ENCODE measurements around the gene RUNX2.
A peak's percentile ranks its signal among the peaks of the same experiment; 100 is the strongest.

Gene RUNX2

DNA sequence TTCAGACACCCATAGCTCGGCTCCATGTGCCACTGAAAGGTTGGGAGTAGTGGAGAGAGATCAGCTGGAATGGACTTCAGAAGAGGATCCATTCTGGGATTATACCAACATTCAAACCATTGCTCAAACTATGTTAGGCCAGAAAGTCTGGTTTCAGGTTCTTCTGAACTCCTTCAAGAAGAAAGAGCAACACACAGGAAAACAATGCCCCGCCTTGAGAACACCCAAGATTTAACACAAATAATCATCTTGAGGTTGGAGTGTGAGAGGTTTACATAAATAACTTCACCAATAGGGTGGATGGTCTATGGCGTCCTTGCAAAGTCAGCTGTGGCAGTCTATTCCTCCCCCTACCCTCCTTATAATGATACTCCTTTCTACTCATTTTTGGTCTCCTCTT, 261.2 kb downstream of the RUNX2 start:
- peak overlapping the region; percentile 90 for H3K27ac Mint-ChIP-seq
- no peak overlapping the region for H3K4me3 Mint-ChIP-seq
- H3K27me3 Mint-ChIP-seq = no peaks in the 10 kb centered on the region
- H3K4me1 Mint-ChIP-seq = peaks cover 90% of the 10 kb centered on the region
- no peaks in the 10 kb centered on the region for H3K9me3 Mint-ChIP-seq
- H3K36me3 Mint-ChIP-seq = peaks cover 2% of the 10 kb centered on the region

DNA sequence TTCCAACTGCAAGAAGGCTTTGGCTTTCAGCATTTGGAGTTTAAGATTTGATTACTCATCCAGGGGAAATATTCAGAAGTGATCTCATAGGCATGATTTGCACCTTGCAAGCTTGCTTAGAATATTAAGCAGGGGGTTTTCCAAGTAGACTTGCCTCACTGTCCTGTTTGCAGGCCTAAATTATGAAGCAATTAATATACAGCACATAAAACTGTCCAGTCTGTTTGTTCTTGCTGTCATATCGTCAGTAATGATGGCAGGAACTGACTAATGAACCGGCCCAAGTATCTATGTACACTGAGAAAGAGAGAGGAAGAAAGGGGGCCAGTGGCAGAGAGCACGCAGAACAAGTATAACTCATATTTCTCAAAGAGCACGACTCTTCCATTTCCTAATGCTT, 262.1 kb downstream of the RUNX2 start:
- Mint-ChIP-seq H3K9me3 (no peaks in the 10 kb centered on the region), H3K27ac (peak overlapping the region; percentile 90), H3K36me3 (peaks cover 2% of the 10 kb centered on the region), H3K4me3 (peak overlapping the region; percentile 33), H3K27me3 (no peaks in the 10 kb centered on the region), H3K4me1 (peaks cover 90% of the 10 kb centered on the region)

DNA sequence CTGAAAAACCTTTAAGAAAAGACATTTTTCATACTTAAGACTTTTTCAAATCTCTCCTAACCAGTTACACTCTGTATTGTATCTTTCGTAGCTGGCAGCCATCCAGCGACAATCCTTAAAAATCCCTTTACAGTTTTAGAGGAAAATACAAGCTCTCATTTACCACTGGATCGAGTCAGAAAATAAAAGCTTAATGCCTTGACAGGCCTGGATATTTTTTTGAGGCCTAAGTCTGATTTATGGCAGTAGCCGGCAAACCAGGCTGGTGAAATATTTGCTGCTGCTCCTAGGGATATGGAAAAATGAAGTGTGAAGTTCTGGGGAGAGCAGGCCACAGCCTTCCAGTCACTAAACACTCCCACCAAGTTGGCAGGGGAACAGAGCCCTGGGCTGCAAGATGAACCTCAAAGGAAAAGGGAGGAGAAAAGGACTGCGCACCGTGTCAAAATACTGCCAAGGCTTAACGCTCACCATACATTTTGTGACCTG, 262.6 kb downstream of the RUNX2 start:
- Mint-ChIP-seq H3K4me1 (peaks cover 90% of the 10 kb centered on the region), H3K9me3 (no peaks in the 10 kb centered on the region), H3K27ac (peak overlapping the region; percentile 69), H3K27me3 (no peaks in the 10 kb centered on the region), H3K36me3 (peaks cover 2% of the 10 kb centered on the region), H3K4me3 (no peak overlapping the region)

DNA sequence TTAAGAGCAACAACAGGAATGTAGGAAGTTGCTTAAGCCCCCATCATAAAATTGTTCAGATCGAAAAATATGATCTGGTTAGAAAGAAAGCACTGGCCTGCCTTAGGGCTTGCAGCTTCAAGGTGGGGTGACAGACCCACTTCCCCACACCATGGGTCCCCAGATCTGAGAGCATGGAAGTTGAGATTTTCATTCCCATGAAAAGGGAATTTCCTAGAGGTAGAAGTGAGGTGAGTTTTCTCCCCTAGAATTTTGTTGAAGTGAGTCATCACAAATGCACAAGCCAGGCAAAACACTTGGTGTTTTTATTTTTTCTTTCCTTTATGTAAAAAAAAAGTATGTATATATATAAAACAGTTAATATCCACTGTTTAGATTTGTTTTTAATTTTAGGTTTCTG, 263.2 kb downstream of the RUNX2 start:
- Mint-ChIP-seq H3K36me3 (peaks cover 2% of the 10 kb centered on the region), H3K27me3 (no peaks in the 10 kb centered on the region), H3K4me3 (no peak overlapping the region), H3K9me3 (no peaks in the 10 kb centered on the region), H3K27ac (peak overlapping the region; percentile 21), H3K4me1 (peaks cover 85% of the 10 kb centered on the region)

DNA sequence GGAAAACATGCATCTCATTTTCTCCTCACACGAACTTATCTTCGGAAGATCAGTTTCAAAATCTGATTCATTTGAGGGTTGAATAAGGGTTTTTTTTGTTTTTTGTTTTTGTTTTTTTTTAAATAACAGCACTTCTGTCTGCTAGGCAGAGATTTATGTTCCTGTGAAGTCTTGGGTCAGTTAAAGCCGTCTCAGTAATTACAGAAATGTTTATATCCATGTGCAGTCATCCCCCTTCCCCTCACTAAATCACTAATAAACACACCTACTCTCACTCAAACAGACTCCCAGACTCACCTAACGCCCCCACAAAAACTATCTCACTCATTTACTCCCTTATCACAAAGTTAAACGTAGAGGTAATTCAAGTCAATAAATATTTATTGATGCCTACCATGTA, 263.8 kb downstream of the RUNX2 start:
- Mint-ChIP-seq H3K27me3 (no peaks in the 10 kb centered on the region), H3K4me3 (no peak overlapping the region), H3K9me3 (no peaks in the 10 kb centered on the region), H3K27ac (peak overlapping the region; percentile 79), H3K4me1 (peaks cover 79% of the 10 kb centered on the region), H3K36me3 (peaks cover 2% of the 10 kb centered on the region)

GRCh38 chr6:45592991-45593390, 264.9 kb downstream of the RUNX2 start:
- H3K27ac Mint-ChIP-seq = no peak overlapping the region
- H3K4me3 Mint-ChIP-seq = no peak overlapping the region
- peaks cover 68% of the 10 kb centered on the region for H3K4me1 Mint-ChIP-seq
- H3K27me3 Mint-ChIP-seq = no peaks in the 10 kb centered on the region
- H3K9me3 Mint-ChIP-seq = no peaks in the 10 kb centered on the region
- peaks cover 2% of the 10 kb centered on the region for H3K36me3 Mint-ChIP-seq

- H3K4me1 Mint-ChIP-seq = peaks cover 47% of the 10 kb centered on the region
- H3K27me3 Mint-ChIP-seq = no peaks in the 10 kb centered on the region
- peaks cover 2% of the 10 kb centered on the region for H3K9me3 Mint-ChIP-seq
- H3K27ac Mint-ChIP-seq = no peak overlapping the region
- H3K4me3 Mint-ChIP-seq = no peak overlapping the region
- H3K36me3 Mint-ChIP-seq = peaks cover 2% of the 10 kb centered on the region
Measured at GRCh38 chr6:45595010-45595851, 267.1 kb downstream of the RUNX2 start.

- peaks cover 25% of the 10 kb centered on the region for H3K4me1 Mint-ChIP-seq
- H3K27me3 Mint-ChIP-seq = no peaks in the 10 kb centered on the region
Measured at GRCh38 chr6:45597424-45597823, 269.3 kb downstream of the RUNX2 start.

GRCh38 chr6:45599053-45599452, 270.9 kb downstream of the RUNX2 start:
- peaks cover 25% of the 10 kb centered on the region for H3K9me3 Mint-ChIP-seq
- no peaks in the 10 kb centered on the region for H3K36me3 Mint-ChIP-seq
- peaks cover 14% of the 10 kb centered on the region for H3K4me1 Mint-ChIP-seq
- no peaks in the 10 kb centered on the region for H3K27me3 Mint-ChIP-seq
- no peak overlapping the region for H3K4me3 Mint-ChIP-seq
- no peak overlapping the region for H3K27ac Mint-ChIP-seq

More at GRCh38 chr6:45597424-45597823, 269.3 kb downstream of the RUNX2 start:
- peaks cover 2% of the 10 kb centered on the region for H3K36me3 Mint-ChIP-seq
- H3K9me3 Mint-ChIP-seq = peaks cover 14% of the 10 kb centered on the region
- no peak overlapping the region for H3K27ac Mint-ChIP-seq
- H3K4me3 Mint-ChIP-seq = no peak overlapping the region

- Mint-ChIP-seq H3K4me1 (peaks cover 12% of the 10 kb centered on the region), H3K27ac (no peak overlapping the region), H3K36me3 (peaks cover 3% of the 10 kb centered on the region), H3K27me3 (no peaks in the 10 kb centered on the region), H3K9me3 (peaks cover 23% of the 10 kb centered on the region), H3K4me3 (no peak overlapping the region)
Measured at GRCh38 chr6:45605971-45606370, 277.8 kb downstream of the RUNX2 start.

GRCh38 chr6:45606831-45607400, 278.8 kb downstream of the RUNX2 start:
- H3K36me3 Mint-ChIP-seq = peaks cover 3% of the 10 kb centered on the region
- no peak overlapping the region for H3K4me3 Mint-ChIP-seq
- H3K9me3 Mint-ChIP-seq = peaks cover 17% of the 10 kb centered on the region
- peaks cover 12% of the 10 kb centered on the region for H3K4me1 Mint-ChIP-seq
- H3K27ac Mint-ChIP-seq = peak overlapping the region; percentile 5
- no peaks in the 10 kb centered on the region for H3K27me3 Mint-ChIP-seq

DNA sequence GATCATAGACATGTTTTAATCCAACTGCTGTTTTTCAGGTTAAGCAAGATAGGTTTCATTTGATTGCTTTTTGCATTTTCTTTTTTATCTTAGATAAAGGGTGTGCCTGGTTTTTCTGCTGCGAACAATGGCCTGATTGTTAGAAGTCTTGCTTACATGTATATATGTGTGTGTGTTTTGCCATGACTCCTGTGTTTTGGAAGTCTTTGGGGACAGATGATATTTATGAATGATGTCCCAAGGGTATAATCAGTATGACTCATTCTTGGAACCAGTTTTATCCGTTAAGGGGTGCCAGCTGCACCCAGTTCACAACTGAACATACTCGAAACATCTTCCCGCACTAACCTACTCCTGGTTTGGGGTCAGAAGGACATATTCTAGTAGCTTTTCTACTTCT, 279.7 kb downstream of the RUNX2 start:
- H3K9me3 Mint-ChIP-seq = peaks cover 12% of the 10 kb centered on the region
- peaks cover 12% of the 10 kb centered on the region for H3K4me1 Mint-ChIP-seq
- peaks cover 3% of the 10 kb centered on the region for H3K36me3 Mint-ChIP-seq
- no peaks in the 10 kb centered on the region for H3K27me3 Mint-ChIP-seq
- H3K4me3 Mint-ChIP-seq = no peak overlapping the region
- no peak overlapping the region for H3K27ac Mint-ChIP-seq

DNA sequence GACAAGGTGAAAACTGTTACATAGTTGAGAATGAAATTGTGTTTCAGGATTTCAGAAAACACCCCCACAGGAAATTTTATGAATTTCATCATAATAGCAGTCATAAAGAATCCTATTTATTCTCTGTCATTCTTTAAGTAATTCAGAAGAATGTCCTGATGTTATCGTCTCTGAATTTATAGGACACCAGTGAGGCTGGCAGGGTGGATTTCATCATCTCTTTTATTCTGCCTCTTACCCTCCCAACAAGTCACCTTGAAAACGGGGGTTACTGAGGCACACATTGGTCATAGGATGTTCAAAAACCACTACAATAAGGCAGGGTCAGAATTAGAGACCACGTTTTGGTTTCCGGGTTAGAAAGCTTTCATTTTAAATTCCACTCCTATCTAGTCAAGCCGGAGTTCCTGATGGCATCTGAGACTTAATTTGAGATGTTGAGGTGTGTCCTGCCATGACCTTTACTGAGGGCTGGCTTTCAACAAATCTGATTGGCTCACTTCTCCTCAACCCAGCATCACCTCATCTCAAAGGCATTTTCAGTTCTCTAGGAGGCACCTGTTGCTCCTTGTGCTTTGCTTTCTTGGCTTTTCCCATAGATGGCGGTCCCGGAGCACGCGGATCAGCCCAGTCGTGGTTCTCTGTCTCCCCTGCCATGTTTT, 280.3 kb downstream of the RUNX2 start:
- H3K4me3 Mint-ChIP-seq = no peak overlapping the region
- H3K9me3 Mint-ChIP-seq = peaks cover 6% of the 10 kb centered on the region
- peaks cover 12% of the 10 kb centered on the region for H3K4me1 Mint-ChIP-seq
- no peak overlapping the region for H3K27ac Mint-ChIP-seq
- no peaks in the 10 kb centered on the region for H3K27me3 Mint-ChIP-seq
- peaks cover 3% of the 10 kb centered on the region for H3K36me3 Mint-ChIP-seq

GRCh38 chr6:45609141-45609638, 281.1 kb downstream of the RUNX2 start:
- Mint-ChIP-seq H3K4me3 (no peak overlapping the region), H3K9me3 (peaks cover 3% of the 10 kb centered on the region), H3K4me1 (peaks cover 12% of the 10 kb centered on the region), H3K36me3 (peaks cover 3% of the 10 kb centered on the region), H3K27ac (no peak overlapping the region), H3K27me3 (no peaks in the 10 kb centered on the region)

DNA sequence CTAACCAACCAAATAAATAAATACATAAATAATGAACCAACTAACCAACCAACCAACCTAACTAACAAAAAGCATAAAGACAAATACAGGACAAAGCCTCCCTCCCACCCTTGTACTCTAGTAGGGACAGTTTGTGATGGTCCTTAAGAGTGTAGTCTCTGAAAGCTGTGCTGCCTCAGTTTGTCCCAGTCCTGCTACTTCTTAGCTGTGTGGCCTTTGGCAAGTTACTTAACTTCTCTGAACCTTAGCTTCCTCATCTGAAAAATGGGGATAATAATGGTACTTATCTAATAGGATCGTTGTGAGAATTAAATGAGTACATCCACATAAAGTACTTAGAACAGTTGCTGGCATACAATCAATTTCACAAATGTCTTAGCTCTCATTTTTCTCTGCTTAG, 282.2 kb downstream of the RUNX2 start:
- H3K4me1 Mint-ChIP-seq = peaks cover 12% of the 10 kb centered on the region
- H3K4me3 Mint-ChIP-seq = no peak overlapping the region
- no peaks in the 10 kb centered on the region for H3K27me3 Mint-ChIP-seq
- H3K36me3 Mint-ChIP-seq = no peaks in the 10 kb centered on the region
- H3K9me3 Mint-ChIP-seq = no peaks in the 10 kb centered on the region
- no peak overlapping the region for H3K27ac Mint-ChIP-seq

GRCh38 chr6:45610832-45611231, 282.7 kb downstream of the RUNX2 start:
- Mint-ChIP-seq H3K9me3 (no peaks in the 10 kb centered on the region), H3K4me1 (peaks cover 12% of the 10 kb centered on the region), H3K27me3 (no peaks in the 10 kb centered on the region), H3K4me3 (no peak overlapping the region), H3K27ac (no peak overlapping the region), H3K36me3 (no peaks in the 10 kb centered on the region)
